Activated T-cell treated with anti-CD3 and anti-CD28 coated beads, Interleukin-2, amount 50 U/mL, for 1 hour (primary cell): ENCODE measurements around the gene MECR.
"Not testable (repeated sequence)": the region's sequence is repeated elsewhere in the genome, so short reads cannot be mapped to it uniquely, and the experiment has no call there.

Experiments
- DNase-seq: peaks from one replicate; pipeline ENCODE4 v3.0.0-alpha.2; 2020

Gene MECR

GRCh38 chr1:29166291-29166878 is 64.3 kb downstream of the MECR start:
- DNase-seq, result no peak

GRCh38 chr1:29164588-29164987 is 66.1 kb downstream of the MECR start:
- no peak for DNase-seq

DNA sequence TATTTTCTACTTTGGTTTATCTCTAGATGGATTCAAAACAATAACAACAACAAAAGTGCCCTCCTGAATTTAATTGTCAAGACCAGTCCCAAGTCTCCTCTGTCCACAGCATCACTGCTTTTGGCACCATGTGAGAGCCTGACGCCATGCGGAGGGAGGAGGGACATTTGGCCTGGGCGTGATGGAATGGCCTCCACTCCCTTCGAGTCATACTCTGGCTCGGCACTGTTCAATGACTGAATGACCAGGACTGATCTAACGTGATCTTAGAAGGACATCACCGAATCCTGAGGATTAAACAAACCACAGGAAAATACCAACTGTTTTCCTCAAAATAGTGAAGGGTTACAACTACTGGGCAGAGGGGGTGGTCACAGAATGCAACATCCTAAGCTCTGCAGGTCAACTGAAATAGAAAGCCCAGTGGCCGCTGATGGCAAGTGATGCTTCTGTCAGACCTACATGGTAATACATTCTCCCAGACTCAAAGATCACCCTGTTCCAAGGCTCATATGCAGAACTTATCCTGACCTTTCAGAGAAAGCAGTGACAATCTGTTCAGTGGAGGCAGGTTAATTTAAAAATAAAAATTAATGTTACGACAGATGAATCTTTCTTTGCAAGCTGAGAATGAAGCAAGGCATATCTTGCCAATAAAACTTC is 68.1 kb downstream of the MECR start:
- no peak for DNase-seq

DNA sequence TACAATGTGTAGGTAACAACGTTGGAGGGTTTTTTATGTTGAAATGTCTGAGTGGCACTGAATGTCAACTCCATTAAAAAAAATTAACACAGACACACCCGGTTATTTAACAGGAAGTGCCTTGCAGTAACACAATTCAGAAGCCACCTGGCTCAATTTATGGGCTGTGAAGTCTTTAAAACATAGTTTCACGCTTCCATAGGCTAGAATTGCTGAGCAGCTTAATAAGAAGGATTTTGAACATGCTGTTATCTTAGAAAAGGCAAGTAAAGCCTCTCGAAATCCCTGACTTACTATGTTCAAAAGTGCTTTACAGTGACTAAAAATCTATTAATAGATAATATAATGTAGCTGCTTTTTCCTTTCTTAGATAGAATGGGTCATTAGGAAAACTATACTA is 68.7 kb downstream of the MECR start:
- DNase-seq, result no peak

DNA sequence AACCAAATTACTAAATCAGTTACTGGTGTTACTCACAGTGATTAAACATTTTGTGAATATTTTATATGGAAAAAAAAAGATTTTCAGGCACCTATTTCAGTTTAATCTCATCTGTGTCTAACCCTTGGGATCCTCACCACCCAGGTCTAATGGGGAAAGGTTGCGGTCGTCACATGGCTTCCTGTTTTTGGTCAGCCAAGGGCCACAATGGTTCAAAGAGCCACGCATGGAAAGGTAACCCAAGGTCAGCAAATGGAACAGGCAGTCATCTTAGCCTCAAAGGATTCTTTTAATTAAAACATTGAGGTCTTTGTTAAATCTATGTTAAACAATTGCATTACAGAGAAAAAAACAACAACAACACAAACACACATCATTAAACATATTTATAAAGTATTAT is 71.0 kb downstream of the MECR start:
- DNase-seq, result no peak

- DNase-seq, result no peak
Measured at GRCh38 chr1:29157269-29157601, 73.5 kb downstream of the MECR start.

DNA sequence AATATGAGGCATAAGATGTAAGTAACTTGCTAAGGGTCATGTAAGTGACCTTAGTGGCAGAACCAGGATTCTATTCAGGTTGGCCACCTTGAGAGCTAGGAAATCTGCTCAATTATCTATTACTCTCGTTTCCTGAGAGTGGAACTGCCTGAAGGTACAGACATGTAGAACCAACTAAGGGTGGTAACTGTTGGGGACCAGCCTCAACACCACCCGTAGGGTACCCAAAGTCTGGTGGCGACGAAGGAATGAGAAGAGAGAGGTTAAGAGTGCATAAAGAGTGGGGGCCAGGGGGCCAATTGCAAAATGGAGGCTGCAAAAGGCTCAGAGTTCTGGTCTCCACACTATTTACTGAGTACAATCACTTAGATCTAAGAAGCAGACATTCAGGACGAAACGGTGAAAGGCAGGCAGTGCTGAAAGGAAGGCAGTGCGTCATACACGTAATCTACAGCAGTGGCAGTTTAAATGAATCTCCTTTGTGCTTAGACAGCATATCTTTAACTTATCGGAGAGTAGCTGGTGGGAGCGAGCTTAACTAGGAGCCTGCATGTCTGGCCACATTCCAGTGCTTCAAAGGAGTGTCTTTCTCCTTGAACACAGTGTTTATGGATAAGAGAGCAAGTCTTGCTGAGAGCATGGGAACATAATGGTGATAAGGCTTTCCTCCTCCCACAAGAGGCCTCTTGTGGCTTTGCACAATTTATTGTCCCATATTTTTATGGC is 74.0 kb downstream of the MECR start:
- no peak for DNase-seq

DNA sequence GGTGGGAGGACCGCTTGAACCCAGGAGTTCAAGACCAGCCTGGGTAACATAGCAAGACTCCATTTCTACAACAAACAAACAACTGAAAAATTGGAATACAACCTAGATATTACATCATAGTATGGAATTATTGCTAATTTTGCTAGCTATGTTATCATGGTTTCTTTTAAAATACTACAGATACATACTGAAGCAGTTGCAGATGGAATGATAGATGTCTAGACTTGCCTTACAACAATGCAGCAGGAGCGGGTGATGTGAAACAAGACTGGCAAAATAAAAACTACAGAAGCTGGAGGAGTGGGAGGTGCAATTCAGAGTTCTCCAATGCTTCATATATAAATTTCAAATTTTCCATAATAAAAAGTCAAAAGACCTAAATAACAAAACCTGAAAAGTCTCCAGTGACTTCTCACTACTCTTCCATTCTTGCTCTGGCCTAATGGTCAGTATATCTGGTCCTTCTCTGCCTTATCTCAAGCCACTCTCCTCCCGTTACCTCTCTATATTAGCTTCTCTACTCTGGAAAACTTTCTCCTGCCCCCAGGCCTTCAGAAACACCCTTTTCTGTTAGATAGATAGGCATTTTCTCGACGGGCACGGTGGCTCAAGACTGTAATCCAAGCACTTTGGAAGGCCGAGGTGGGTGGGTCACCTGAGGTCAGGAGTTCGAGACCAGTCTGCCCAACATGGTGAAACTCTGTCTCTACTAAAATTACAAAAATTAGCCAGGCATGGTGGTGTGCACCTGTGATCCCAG is 78.5 kb downstream of the MECR start:
- DNase-seq, result no peak

GRCh38 chr1:29150346-29150745 is 80.4 kb downstream of the MECR start:
- not testable (repeated sequence) for DNase-seq

GRCh38 chr1:29148656-29149491 is 81.9 kb downstream of the MECR start:
- no peak for DNase-seq

DNA sequence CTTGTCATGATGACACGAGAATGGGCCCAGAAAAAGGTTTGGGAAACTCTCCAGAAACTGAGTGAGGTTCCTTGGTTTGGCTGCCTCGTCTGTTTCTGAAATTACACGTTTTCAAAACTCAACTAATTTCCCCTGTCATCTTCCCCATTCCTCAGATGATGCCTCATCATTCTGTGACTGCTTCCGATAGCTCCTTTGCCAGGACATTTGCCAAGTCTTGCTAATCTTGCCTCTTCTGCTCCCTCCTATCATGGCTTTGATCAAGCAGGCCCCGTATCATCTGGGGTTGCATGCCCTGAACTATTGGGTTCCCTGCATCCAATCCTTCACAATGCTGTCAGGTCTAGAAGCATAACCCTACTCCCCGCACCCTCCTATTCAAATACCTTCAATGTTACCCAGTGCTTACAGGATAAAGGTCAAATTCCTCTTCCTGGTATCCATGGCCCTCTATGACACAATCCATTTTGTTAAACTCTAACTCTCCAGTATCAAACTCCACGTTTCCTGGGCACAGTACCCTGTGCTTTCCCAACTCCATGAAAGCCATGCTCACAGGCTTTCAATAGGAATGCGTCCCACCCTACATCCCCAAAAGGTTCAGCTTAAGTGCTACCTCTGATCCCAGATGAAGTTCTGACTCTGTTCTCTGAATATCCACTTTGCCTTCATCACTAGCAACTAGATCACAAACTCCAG is 84.8 kb downstream of the MECR start:
- no peak for DNase-seq

GRCh38 chr1:29144178-29144577 is 86.6 kb downstream of the MECR start:
- DNase-seq, result no peak

DNA sequence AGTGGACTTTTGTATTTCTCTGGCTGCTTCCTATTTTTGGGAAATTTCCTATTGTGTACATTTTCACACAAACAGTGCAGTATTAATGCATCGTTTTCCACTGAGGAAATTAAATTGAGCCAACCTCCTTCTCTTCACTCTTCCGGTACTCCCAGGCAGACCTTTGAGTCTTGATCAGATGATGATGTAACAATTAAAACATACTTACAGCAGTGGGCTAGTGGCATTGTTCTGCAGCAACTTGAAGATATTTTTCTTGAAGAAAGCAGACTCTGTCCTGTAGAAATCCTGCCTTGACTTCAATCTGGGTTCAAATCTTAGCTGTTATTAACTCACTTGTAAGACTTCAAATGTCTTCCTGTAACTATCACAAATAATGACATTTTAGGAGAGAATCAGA is 88.0 kb downstream of the MECR start:
- no peak for DNase-seq
